ENCODE results near the gene CYTH3.

The CYTH3 gene

DNA sequence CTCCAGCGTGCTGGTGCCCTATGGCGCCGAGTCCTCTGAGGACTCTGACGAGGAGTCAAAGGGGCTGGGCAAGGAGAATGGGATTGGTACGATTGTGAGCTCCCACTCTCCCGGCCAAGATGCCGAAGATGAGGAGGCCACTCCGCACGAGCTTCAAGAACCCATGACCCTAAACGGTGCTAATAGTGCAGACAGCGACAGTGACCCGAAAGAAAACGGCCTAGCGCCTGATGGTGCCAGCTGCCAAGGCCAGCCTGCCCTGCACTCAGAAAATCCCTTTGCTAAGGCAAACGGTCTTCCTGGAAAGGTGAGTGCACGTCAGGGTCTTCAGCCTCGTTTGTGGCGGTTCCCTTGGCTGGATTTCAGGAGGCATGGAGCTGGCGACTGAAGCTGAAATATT, 122.4 kb downstream of the CYTH3 start:
- DNase-seq (ENCODE audit: low read depth), result no peak
- no peak overlapping the region for H3K4me3 ChIP-seq (replicated peaks; ENCODE audit: low read depth, low read length)
- no peak for TF ChIP-seq CTCF (IDR thresholded peaks at IDR 0.05; ENCODE audit: low read length, missing control alignments)

DNA sequence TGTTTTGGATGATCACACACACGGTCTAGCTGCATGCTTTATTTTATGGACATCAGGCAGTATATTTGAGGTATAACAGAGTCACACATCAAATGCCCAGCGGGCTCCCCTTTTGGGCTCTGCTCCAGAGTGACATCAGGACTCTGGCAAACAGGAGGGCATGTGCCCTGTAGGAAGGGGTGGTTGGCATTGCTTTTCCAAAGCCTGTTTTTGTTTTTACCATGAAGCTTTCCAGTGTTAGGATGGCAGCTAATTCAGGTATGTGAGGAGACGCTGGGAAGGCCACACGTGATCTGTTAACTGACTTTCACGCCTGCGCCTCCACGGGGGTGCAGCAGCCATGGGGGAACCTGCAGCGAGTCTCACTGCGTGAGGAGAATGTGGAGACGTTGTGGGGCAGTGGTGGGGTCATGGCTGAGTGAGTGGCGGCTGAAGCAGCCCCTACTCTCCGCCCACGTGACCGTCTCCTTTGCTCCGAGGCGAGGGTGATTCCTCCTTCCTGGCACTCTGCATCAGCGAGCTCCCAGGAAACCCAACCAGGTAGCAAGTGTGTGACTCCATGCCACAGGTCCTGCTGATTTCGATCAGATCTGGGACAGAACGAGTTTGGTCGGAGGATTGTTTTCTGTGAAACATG, 123.6 kb downstream of the CYTH3 start:
- no peak for TF ChIP-seq CTCF (IDR thresholded peaks at IDR 0.05; ENCODE audit: low read length, missing control alignments)
- DNase-seq (ENCODE audit: low read depth), result no peak
- no peak overlapping the region for H3K4me3 ChIP-seq (replicated peaks; ENCODE audit: low read depth, low read length)

DNA sequence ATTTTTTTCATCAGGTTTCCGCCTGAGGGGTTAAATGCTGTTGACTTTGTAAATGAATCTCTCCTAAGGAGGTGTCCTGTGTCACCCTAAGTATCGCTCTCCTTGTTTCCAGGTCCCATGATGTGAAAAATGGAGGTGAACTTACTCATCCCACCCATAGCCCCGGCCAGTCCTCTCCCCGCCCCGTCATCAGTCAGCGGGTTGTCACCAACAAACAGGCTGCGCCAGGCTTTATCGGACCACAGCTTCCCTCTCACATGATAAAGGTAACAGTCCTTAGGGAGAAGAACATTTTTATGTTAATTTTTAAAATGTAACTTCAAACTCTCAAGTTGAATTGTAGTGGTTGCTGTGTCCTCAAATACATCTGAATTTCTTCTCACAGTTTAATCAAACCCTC, 124.8 kb downstream of the CYTH3 start:
- TF ChIP-seq CTCF (IDR thresholded peaks at IDR 0.05; ENCODE audit: low read length, missing control alignments), result no peak
- DNase-seq (ENCODE audit: low read depth), result no peak

GRCh38 chr7:6146666-6147065, 125.8 kb downstream of the CYTH3 start:
- no peak for TF ChIP-seq CTCF (IDR thresholded peaks at IDR 0.05; ENCODE audit: low read length, missing control alignments)
- H3K4me3 ChIP-seq (replicated peaks; ENCODE audit: low read depth, low read length), result no peak overlapping the region
- DNase-seq (ENCODE audit: low read depth), result no peak

More for the DNA sequence above, 124.8 kb downstream of the CYTH3 start:
- H3K4me3 ChIP-seq (replicated peaks; ENCODE audit: low read depth, low read length), result no peak overlapping the region

DNA sequence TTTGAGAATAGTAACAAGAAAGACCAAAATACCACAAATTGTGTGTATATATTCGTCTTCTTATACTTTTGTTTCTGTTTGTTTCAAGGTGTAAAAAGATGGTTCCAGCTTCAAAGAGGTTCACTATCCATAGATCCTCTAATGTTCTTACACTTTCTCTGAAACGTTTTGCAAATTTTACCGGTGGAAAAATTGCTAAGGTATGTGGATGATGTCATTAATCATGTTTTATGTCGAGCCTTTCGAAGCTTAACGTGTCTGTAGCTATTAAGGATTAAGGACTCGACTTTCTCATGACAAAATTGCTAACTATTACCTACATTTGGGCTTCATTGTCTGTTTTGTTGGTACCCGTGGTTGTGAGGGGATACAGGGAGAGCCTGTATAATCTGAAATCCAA, 128.4 kb downstream of the CYTH3 start:
- no peak for TF ChIP-seq CTCF (IDR thresholded peaks at IDR 0.05; ENCODE audit: low read length, missing control alignments)
- no peak for DNase-seq (ENCODE audit: low read depth)
- no peak overlapping the region for H3K4me3 ChIP-seq (replicated peaks; ENCODE audit: low read depth, low read length)

DNA sequence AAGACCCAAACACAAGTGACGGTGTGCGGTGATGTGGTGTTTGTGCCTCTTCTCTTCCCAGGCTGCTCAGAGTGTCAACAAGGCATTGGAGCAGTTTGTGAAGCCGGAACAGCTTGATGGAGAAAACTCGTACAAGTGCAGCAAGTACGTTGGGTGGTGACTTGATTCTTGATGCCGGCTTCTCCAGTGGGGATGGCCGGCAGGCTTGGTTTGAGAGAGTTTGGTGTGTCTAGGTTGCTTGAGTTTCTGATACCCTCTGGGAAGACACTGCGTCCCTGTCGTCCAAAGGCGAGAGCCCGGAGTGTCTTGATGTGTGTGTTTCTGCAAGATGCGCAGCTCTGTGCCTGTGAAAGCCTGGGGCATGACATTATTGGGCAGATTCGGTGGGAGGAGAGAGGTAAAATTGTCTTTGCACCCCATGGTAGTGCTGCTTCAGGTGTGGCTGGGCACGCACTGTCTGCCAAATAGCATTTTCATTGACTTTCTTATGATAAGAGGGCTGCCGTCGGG, 129.5 kb downstream of the CYTH3 start:
- TF ChIP-seq CTCF (IDR thresholded peaks at IDR 0.05; ENCODE audit: low read length, missing control alignments), result no peak
- DNase-seq (ENCODE audit: low read depth), result no peak
- H3K4me3 ChIP-seq (replicated peaks; ENCODE audit: low read depth, low read length), result no peak overlapping the region

All from fibroblast of pulmonary artery (primary cell).